ENCODE results near the gene RNASE4.
"Not testable (repeated sequence)": the region's sequence is repeated elsewhere in the genome, so short reads cannot be mapped to it uniquely, and the experiment has no call there.

DNA sequence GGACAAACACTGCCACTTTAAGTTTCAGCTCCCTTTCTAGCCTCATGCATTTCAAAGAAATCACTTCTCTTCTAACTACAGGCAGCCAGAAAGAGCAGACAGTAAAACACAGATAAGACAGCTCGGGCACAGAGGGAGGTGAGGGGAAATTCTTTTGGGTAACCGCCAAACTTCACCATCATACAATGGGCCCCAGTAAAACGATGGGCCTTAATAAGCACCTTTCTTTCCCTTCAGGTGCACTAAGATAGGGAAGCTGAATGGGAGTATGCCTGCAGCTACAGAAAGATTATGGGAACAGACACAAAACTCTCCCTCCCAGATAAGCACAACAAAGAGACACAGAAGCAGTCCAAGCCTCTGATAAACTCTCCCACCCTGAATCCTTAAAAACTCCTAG lies 41.6 kb upstream of the RNASE4 start:
- TF ChIP-seq, protein P1, sequence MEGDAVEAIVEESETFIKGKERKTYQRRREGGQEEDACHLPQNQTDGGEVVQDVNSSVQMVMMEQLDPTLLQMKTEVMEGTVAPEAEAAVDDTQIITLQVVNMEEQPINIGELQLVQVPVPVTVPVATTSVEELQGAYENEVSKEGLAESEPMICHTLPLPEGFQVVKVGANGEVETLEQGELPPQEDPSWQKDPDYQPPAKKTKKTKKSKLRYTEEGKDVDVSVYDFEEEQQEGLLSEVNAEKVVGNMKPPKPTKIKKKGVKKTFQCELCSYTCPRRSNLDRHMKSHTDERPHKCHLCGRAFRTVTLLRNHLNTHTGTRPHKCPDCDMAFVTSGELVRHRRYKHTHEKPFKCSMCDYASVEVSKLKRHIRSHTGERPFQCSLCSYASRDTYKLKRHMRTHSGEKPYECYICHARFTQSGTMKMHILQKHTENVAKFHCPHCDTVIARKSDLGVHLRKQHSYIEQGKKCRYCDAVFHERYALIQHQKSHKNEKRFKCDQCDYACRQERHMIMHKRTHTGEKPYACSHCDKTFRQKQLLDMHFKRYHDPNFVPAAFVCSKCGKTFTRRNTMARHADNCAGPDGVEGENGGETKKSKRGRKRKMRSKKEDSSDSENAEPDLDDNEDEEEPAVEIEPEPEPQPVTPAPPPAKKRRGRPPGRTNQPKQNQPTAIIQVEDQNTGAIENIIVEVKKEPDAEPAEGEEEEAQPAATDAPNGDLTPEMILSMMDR (IDR thresholded peaks at IDR 0.05 in 8 of 11, conservative IDR thresholded peaks at IDR 0.05 in 3 of 11): not testable (repeated sequence)
- not testable (repeated sequence) for TF ChIP-seq POLR2AphosphoS5, POLR2A (IDR thresholded peaks at IDR 0.05)
